Left cardiac atrium (tissue), 4 donors: ENCODE data around the gene AIDA. TPM values are rescaled to one million over a fixed set of nuclear protein-coding genes. Genes with fewer than 3 reads are reported as not detected.

Source experiments
- ATAC-seq, 2 donors: fragments of 200-7000 bp; cut with Tn5 transposase; one replicate each; pipeline ENCODE4 v1.9.1; 2020; ENCODE audit warnings: mild to moderate bottlenecking in 2 of 2, moderate library complexity in 2 of 2
- DNase-seq: peaks from one replicate; pipeline ENCODE4 v3.0.0-alpha.2; 2020
- intact Hi-C, 2 donors: fragments of 100-400 bp; cut with DNase I; formaldehyde crosslinking; loops; one replicate each; pipeline versions ENCODE4 v1.14.1 to v1.15.1; 2022 to 2023
- total RNA-seq, 2 donors: library from RNA; stranded (reverse); fragmentation: NEBNext Ultra II Directional; extraction: Animal tissue kit (Norgen Biotek cat#: 25700); gene quantifications; one replicate each; pipeline ENCODE4 v1.2.1, GENCODE V29; 2021
- donor health status: DM: no; HTN: yes; CAD: no.
- donor health status: DM: no; HTN: yes; CAD: no; lungs with severe emphysema.
- donor health status: DM: yes; HTN: yes; CAD: no.
- donor health status: Dilated cardiomyopathy.

AIDA gene
- total RNA-seq, 2 donors from 2014 or later = 64.7 to 71.3 TPM

DNA sequence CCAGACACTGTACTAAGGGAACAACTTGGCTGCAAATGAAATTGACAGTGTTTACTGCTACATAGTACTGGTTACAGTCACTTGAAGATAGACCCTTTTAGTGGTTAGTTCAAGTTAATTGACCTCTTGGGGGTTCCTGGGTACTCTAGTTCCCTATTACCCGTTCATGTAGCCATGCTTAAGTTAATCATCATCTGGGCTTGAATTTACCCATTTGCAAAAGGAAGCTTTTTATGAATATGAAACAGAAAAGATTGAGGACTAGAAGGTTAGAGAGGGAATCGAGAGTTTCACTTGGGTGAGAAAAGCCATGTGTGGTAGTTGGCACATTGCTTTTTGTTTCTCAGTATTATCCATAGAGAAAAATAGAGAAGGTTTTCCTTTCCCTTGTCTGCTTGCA is 91.7 kb downstream of the AIDA start:
- no peak for DNase-seq
- intact Hi-C loops = no loop called here
- no peak for ATAC-seq

DNA sequence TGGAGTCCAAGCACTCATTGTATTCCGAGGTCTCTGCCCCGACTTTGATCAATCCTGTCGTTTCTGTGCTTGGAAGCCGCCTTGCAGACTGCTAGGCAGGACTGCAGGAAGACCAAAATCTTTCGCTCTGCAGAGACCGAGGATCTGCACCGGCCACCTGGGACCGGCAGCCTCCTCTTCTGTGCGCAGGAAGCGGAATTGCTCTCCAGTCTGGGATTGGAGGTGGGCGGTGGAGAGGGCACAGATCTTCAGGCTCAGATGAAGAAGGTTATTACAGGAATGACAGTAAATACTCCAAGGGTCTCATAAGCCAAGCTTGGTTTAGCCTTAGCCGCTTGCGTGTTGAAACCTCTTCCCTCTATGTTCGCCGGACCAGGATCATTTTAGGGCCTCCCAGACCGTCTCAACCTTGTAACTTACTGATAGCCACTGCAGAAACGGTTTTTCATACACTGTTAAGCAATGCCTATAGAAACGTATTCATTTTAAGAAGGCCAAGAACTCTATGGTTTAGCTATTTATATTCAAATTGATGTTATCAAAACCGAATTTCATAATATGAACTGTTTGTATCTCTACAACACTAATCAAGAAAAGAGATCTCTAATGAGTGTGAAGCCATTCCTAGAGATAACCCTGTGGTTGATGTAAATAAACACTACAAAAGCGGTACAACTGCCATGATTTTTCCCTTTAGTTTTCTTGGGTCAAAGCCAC is 93.3 kb downstream of the AIDA start:
- ATAC-seq (peak in 1 of 2 donors; percentile 19), DNase-seq (peak; percentile 28)
- intact Hi-C loops = no loop called here

Other genes starting within 250 kb of the AIDA start
- under 1 TPM; 0.32 to 0.37 TPM for gene HHIPL2, start 164.4 kb downstream of the AIDA start, total RNA-seq
- 1 to 10 TPM; 4.0 to 4.2 TPM for gene TAF1A, start 122.6 kb downstream of the AIDA start, total RNA-seq
- gene MIA3, start 94.4 kb downstream of the AIDA start, total RNA-seq = 10 to 100 TPM; 52.9 to 55.8 TPM
- gene BROX, start 73 bp upstream of the AIDA start, total RNA-seq = 10 to 100 TPM; 23.1 to 28.2 TPM
- not detected for gene FAM177B, start 24.7 kb upstream of the AIDA start, total RNA-seq
- 1 to 10 TPM; 4.2 to 8.0 TPM for gene DISP1, start 102.5 kb upstream of the AIDA start, total RNA-seq